ENCODE results near the gene NDUFB4.

- TF ChIP-seq CTCF (IDR thresholded peaks at IDR 0.05) (no peak), POLR2A (IDR thresholded peaks at IDR 0.05) (no peak)
These were observed 46.3 kb downstream of the NDUFB4 start for GRCh38 chr3:120642368-120642948.

Data from lower leg skin (tissue), 3 donors.